HepG2 (cell line): ENCODE results near the gene GIN1. TPM values are rescaled to one million over a fixed set of nuclear protein-coding genes. Genes with fewer than 3 reads are reported as not detected.

Experiments used
- DPF2 ChIP-seq: sonication (generic); formaldehyde crosslinking; IDR thresholded peaks from 2 replicates; pipeline ENCODE4 v1.4.0; 2020; ENCODE audit warnings: mild to moderate bottlenecking, low read depth, missing genetic modification reagents, borderline replicate concordance
- HDAC1 ChIP-seq: sonication (generic); formaldehyde crosslinking; IDR thresholded peaks from 2 replicates; pipeline ENCODE4 v1.5.1; 2020; ENCODE audit warnings: mild to moderate bottlenecking, missing genetic modification reagents
- ISL2 ChIP-seq: sonication (generic); formaldehyde crosslinking; IDR thresholded peaks from 2 replicates; pipeline ENCODE4 v1.5.0; 2020; ENCODE audit warnings: missing genetic modification reagents
- LBX2 ChIP-seq: sonication (generic); formaldehyde crosslinking; IDR thresholded peaks from 2 replicates; pipeline ENCODE4 v1.5.0; 2020; ENCODE audit warnings: missing genetic modification reagents, mild to moderate bottlenecking, borderline replicate concordance
- MAX ChIP-seq: IDR thresholded peaks from 2 replicates; pipeline ENCODE4 v1.6.1; 2012; ENCODE audit warnings: inconsistent platforms
- NFIC ChIP-seq: IDR thresholded peaks from 2 replicates; pipeline ENCODE4 v1.6.1; 2012; ENCODE audit warnings: mild to moderate bottlenecking, low read length, inconsistent platforms
- SAFB2 ChIP-seq: sonication (generic); formaldehyde crosslinking; IDR thresholded peaks from 2 replicates; pipeline ENCODE4 v1.5.1; 2020; ENCODE audit warnings: missing genetic modification reagents, low read depth, mild to moderate bottlenecking, borderline replicate concordance
- SALL1 ChIP-seq: sonication (generic); formaldehyde crosslinking; IDR thresholded peaks from 2 replicates; pipeline ENCODE4 v1.8.0; 2022; ENCODE audit warnings: mild to moderate bottlenecking, missing genetic modification reagents
- SIN3A ChIP-seq: IDR thresholded peaks from 2 replicates; pipeline ENCODE4 v1.6.1; 2011; ENCODE audit warnings: low read depth, mild to moderate bottlenecking, control low read depth, low read length, borderline replicate concordance
- TMF1 ChIP-seq: sonication (generic); formaldehyde crosslinking; IDR thresholded peaks from 2 replicates; pipeline ENCODE4 v1.8.1; 2022; ENCODE audit warnings: low read depth, missing genetic modification reagents
- TRIM24 ChIP-seq: sonication (generic); formaldehyde crosslinking; IDR thresholded peaks from 2 replicates; pipeline ENCODE4 v1.8.0; 2022; ENCODE audit warnings: mild to moderate bottlenecking, missing genetic modification reagents
- ZNF367 ChIP-seq: sonication (generic); formaldehyde crosslinking; IDR thresholded peaks from 2 replicates; pipeline ENCODE4 v1.4.0; 2020; ENCODE audit warnings: missing genetic modification reagents, borderline replicate concordance
- ZNF563 ChIP-seq: sonication (generic); formaldehyde crosslinking; IDR thresholded peaks from 2 replicates; pipeline ENCODE4 v1.8.0; 2022; ENCODE audit warnings: mild to moderate bottlenecking, moderate library complexity, missing genetic modification reagents
- ZNF609 ChIP-seq: sonication (generic); formaldehyde crosslinking; IDR thresholded peaks from 2 replicates; pipeline ENCODE4 v1.4.0; 2020; ENCODE audit warnings: mild to moderate bottlenecking, missing genetic modification reagents, borderline replicate concordance
- ZNF746 ChIP-seq: sonication (generic); formaldehyde crosslinking; IDR thresholded peaks from 2 replicates; pipeline ENCODE4 v1.8.0; 2022; ENCODE audit warnings: mild to moderate bottlenecking, missing genetic modification reagents
- ZNF780A ChIP-seq: sonication (generic); formaldehyde crosslinking; IDR thresholded peaks from 2 replicates; pipeline ENCODE4 v1.8.0; 2022; ENCODE audit warnings: mild to moderate bottlenecking, missing genetic modification reagents, moderate library complexity
- ZSCAN22 ChIP-seq: sonication (generic); formaldehyde crosslinking; IDR thresholded peaks from 2 replicates; pipeline ENCODE4 v1.4.0; 2020; ENCODE audit warnings: mild to moderate bottlenecking, missing genetic modification reagents
- polyA plus RNA-seq, 8 experiments: library from polyadenylated mRNA; depleted of rRNA in 3 of 8; stranded (reverse) in 7 of 8; unstranded in 1 of 8; fragments of >200 nt; fragmentation: Illumina TruSeq in 4 of 8; extraction: Trizol in 4 of 8; gene quantifications; 2 replicates each; pipeline versions ENCODE4 v1.2.1 to v1.2.3, GENCODE V29; 2011 to 2016; ENCODE audit warnings: low read depth in 4 of 8, missing spikeins in 1 of 8, mixed read lengths in 1 of 8; ENCODE audit not compliant: insufficient read depth in 1 of 8
- total RNA-seq, 5 experiments: library from RNA; depleted of rRNA; stranded (reverse); fragments of >200 nt; fragmentation: Illumina TruSeq; extraction: Trizol; gene quantifications; 2 replicates each; pipeline ENCODE4 v1.2.3, GENCODE V29; 2016; ENCODE audit warnings: low read depth in 1 of 5
- TF ChIP-seq, protein P1 (sequence below): sonication (generic); formaldehyde crosslinking; IDR thresholded peaks from 2 replicates; pipeline ENCODE4 v1.9.0; 2021; ENCODE audit warnings: missing genetic modification reagents, borderline replicate concordance
- TF ChIP-seq, protein P2 (sequence below): sonication (generic); formaldehyde crosslinking; IDR thresholded peaks from 2 replicates; pipeline ENCODE4 v1.8.1; 2022; ENCODE audit warnings: low read depth, mild to moderate bottlenecking, missing genetic modification reagents

Gene GIN1
- total and polyA plus RNA-seq, 2 of the 13 experiments (the other 11 are each of a cell fraction or from before 2014, with no cell fraction given): 1.7 to 7.7 TPM

DNA sequence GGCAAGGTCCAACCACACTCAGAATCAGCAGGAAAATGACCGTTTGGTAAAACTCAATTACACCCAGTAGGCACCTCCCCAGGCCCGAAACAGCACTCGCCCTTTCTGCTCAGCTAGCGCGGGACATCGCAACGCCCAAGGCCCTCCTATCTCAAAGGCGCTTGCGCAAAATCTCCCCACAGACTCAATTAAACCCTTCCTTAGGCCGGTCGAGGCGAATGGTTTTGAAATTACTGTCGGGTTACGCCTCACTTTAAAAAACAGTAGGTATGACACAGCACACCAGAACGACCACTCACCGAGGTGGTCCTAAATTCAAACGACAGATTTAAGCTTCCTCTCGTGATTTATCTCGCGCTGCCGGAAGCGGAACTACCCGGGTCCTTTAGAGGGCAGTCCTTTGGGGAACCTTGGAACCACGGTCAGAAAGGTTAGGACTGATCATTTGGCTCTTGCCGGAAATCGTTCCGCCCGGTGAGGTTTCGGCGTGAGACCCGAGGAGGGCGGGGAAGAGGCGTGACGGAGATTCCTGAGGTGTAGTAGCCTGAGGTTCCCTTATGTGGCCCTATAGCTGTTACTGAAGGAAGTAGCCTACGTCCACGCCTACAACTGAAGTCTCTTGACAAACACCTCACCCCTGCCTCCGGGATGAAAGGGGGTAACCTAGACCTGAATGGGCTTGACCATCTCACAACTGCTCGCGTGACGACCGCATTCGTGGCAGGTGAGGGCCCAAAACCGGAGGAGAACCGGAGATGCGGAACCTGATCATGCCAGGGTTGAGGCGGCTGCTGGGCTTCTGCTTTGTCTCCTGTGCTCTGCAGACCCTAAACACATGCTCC is at the start of gene GIN1, which contains the start of gene PPIP5K2 (continued):
- TF ChIP-seq DPF2 (CRISPR knock-in tag) (no peak), MAX (peak; percentile 72), TMF1 (CRISPR knock-in tag) (no peak), ZNF609 (CRISPR knock-in tag) (no peak), ZNF780A (0 out of 2 replicates have a peak, but pooled peaks have one; percentile 73), NFIC (no peak), TRIM24 (CRISPR knock-in tag) (no peak), ISL2 (CRISPR knock-in tag) (peak; percentile 58; the same call in 1 of the 2 replicates), LBX2 (CRISPR knock-in tag) (no peak), HDAC1 (CRISPR knock-in tag) (peak; percentile 84), SIN3A (peak; percentile 74; the same call in 1 of the 2 replicates), SAFB2 (CRISPR knock-in tag) (no peak; the same call in 1 of the 2 replicates), ZNF746 (CRISPR knock-in tag) (peak; percentile 62), SALL1 (peak; percentile 91), ZNF563 (CRISPR knock-in tag) (peak; percentile 76), ZSCAN22 (CRISPR knock-in tag) (no peak), ZNF367 (no peak)
- TF ChIP-seq, protein P1, sequence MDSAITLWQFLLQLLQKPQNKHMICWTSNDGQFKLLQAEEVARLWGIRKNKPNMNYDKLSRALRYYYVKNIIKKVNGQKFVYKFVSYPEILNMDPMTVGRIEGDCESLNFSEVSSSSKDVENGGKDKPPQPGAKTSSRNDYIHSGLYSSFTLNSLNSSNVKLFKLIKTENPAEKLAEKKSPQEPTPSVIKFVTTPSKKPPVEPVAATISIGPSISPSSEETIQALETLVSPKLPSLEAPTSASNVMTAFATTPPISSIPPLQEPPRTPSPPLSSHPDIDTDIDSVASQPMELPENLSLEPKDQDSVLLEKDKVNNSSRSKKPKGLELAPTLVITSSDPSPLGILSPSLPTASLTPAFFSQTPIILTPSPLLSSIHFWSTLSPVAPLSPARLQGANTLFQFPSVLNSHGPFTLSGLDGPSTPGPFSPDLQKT (CRISPR knock-in tag): no peak
- TF ChIP-seq, protein P2, sequence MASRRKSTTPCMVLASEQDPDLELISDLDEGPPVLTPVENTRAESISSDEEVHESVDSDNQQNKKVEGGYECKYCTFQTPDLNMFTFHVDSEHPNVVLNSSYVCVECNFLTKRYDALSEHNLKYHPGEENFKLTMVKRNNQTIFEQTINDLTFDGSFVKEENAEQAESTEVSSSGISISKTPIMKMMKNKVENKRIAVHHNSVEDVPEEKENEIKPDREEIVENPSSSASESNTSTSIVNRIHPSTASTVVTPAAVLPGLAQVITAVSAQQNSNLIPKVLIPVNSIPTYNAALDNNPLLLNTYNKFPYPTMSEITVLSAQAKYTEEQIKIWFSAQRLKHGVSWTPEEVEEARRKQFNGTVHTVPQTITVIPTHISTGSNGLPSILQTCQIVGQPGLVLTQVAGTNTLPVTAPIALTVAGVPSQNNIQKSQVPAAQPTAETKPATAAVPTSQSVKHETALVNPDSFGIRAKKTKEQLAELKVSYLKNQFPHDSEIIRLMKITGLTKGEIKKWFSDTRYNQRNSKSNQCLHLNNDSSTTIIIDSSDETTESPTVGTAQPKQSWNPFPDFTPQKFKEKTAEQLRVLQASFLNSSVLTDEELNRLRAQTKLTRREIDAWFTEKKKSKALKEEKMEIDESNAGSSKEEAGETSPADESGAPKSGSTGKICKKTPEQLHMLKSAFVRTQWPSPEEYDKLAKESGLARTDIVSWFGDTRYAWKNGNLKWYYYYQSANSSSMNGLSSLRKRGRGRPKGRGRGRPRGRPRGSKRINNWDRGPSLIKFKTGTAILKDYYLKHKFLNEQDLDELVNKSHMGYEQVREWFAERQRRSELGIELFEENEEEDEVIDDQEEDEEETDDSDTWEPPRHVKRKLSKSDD: 0 out of 2 replicates have a peak, but pooled peaks have one; percentile 37
